ENCODE results near the gene RC3H2. TPM values are rescaled to one million over a fixed set of nuclear protein-coding genes. Genes with fewer than 3 reads are reported as not detected.
A peak's percentile ranks its signal among the peaks of the same experiment; 100 is the strongest.

The RC3H2 gene
- total RNA-seq, 1 donor from 2014 or later = 74.4 TPM

- DNase-seq (ENCODE audit: extremely low spot score, unreplicated experiment) = no peak
- no peak for TF ChIP-seq CTCF (IDR thresholded peaks at IDR 0.05)
- Mint-ChIP-seq H3K4me3 (ENCODE audit: unreplicated experiment) (no peak overlapping the region), H3K36me3 (ENCODE audit: unreplicated experiment) (no peaks in the 10 kb centered on the region), H3K27me3 (ENCODE audit: unreplicated experiment) (no peaks in the 10 kb centered on the region), H3K27ac (ENCODE audit: unreplicated experiment) (no peak overlapping the region), H3K9me3 (ENCODE audit: unreplicated experiment) (no peaks in the 10 kb centered on the region), H3K4me1 (ENCODE audit: unreplicated experiment) (no peaks in the 10 kb centered on the region)
These were observed 97.8 kb downstream of the RC3H2 start for GRCh38 chr9:122807271-122807900.

- no peak overlapping the region for H3K4me3 Mint-ChIP-seq (ENCODE audit: unreplicated experiment)
- no peak overlapping the region for H3K27ac Mint-ChIP-seq (ENCODE audit: unreplicated experiment)
- H3K9me3 Mint-ChIP-seq (ENCODE audit: unreplicated experiment) = no peaks in the 10 kb centered on the region
- no peaks in the 10 kb centered on the region for H3K27me3 Mint-ChIP-seq (ENCODE audit: unreplicated experiment)
- DNase-seq (ENCODE audit: extremely low spot score, unreplicated experiment) = no peak
- TF ChIP-seq CTCF (IDR thresholded peaks at IDR 0.05) = no peak
- no peaks in the 10 kb centered on the region for H3K4me1 Mint-ChIP-seq (ENCODE audit: unreplicated experiment)
- H3K36me3 Mint-ChIP-seq (ENCODE audit: unreplicated experiment) = no peaks in the 10 kb centered on the region
These were observed 98.5 kb downstream of the RC3H2 start for GRCh38 chr9:122806661-122807060.

GRCh38 chr9:122800066-122801060 is 104.8 kb downstream of the RC3H2 start, which contains the start of gene OR1K1:
OR1K1 (plus strand) TSS chr9:122800123; CDS start chr9:122800123, 0 bp downstream.
- Mint-ChIP-seq H3K4me1 (ENCODE audit: unreplicated experiment) (no peaks in the 10 kb centered on the region), H3K36me3 (ENCODE audit: unreplicated experiment) (no peaks in the 10 kb centered on the region), H3K27me3 (ENCODE audit: unreplicated experiment) (peaks cover 20% of the 10 kb centered on the region), H3K4me3 (ENCODE audit: unreplicated experiment) (no peak within 1 kb of the TSS), H3K9me3 (ENCODE audit: unreplicated experiment) (no peaks in the 10 kb centered on the region), H3K27ac (ENCODE audit: unreplicated experiment) (no peak within 1 kb of the TSS)
- no peak for DNase-seq (ENCODE audit: extremely low spot score, unreplicated experiment)
- TF ChIP-seq CTCF (IDR thresholded peaks at IDR 0.05) = no peak

- no peaks in the 10 kb centered on the region for H3K4me1 Mint-ChIP-seq (ENCODE audit: unreplicated experiment)
- peaks cover 30% of the 10 kb centered on the region for H3K27me3 Mint-ChIP-seq (ENCODE audit: unreplicated experiment)
- H3K4me3 Mint-ChIP-seq (ENCODE audit: unreplicated experiment) = no peak overlapping the region
- no peak overlapping the region for H3K27ac Mint-ChIP-seq (ENCODE audit: unreplicated experiment)
- peaks cover 6% of the 10 kb centered on the region for H3K9me3 Mint-ChIP-seq (ENCODE audit: unreplicated experiment)
- TF ChIP-seq CTCF (IDR thresholded peaks at IDR 0.05) = no peak
- DNase-seq (ENCODE audit: extremely low spot score, unreplicated experiment) = peak; percentile 57
- H3K36me3 Mint-ChIP-seq (ENCODE audit: unreplicated experiment) = no peaks in the 10 kb centered on the region
These were observed 107.7 kb downstream of the RC3H2 start for GRCh38 chr9:122797316-122798063.

Other genes starting within 250 kb of the RC3H2 start
- not detected in 2 replicates for gene OR1B1, start 247.7 kb downstream of the RC3H2 start, total RNA-seq
- not detected in 2 replicates for gene OR1L1, start 243.6 kb downstream of the RC3H2 start, total RNA-seq
- gene OR1L3, start 230.2 kb downstream of the RC3H2 start, total RNA-seq = not detected in 2 replicates
- not detected in 2 replicates for gene OR1L4, start 181.4 kb downstream of the RC3H2 start, total RNA-seq
- not detected in 2 replicates for gene OR1L6, start 163.1 kb downstream of the RC3H2 start, total RNA-seq
- not detected in 2 replicates for gene OR5C1, start 116.4 kb downstream of the RC3H2 start, total RNA-seq
- gene OR1K1, start 105.2 kb downstream of the RC3H2 start, total RNA-seq = not detected in 2 replicates
- gene PDCL, start 76.8 kb downstream of the RC3H2 start, total RNA-seq = 27.4 and 30.6 TPM in 2 replicates
- 7.6 and 9.1 TPM in 2 replicates for gene ZBTB6, start 8.0 kb upstream of the RC3H2 start, total RNA-seq
- 8.6 and 9.0 TPM in 2 replicates for gene ZBTB26, start 26.2 kb upstream of the RC3H2 start, total RNA-seq
- gene RABGAP1, start 35.7 kb upstream of the RC3H2 start, total RNA-seq = 88.4 and 92.9 TPM in 2 replicates
- 3.4 and 4.3 TPM in 2 replicates for gene GPR21, start 128.3 kb upstream of the RC3H2 start, total RNA-seq